H1 (cell line): ENCODE results near the gene BORCS6.

Experiments
- CBX5 ChIP-seq: fragments of 300-800, 300-1000 bp; sonication (generic); IDR thresholded peaks from 2 replicates; pipeline ENCODE4 v1.7.1; 2016; ENCODE audit warnings: antibody characterized with exemption, low read length, low read depth
- CBX8 ChIP-seq: fragments of 300-800, 300-1000 bp; sonication (generic); IDR thresholded peaks from 2 replicates; pipeline ENCODE4 v1.7.1; 2016; ENCODE audit warnings: low read depth, low read length, borderline replicate concordance
- CEBPB ChIP-seq: IDR thresholded peaks from 2 replicates; pipeline ENCODE4 v1.6.1; 2012; ENCODE audit warnings: low read depth, low read length
- CREB1 ChIP-seq: IDR thresholded peaks from 2 replicates; pipeline ENCODE4 v1.6.1; 2012; ENCODE audit warnings: inconsistent platforms
- CTCF ChIP-seq, 3 experiments: IDR thresholded peaks; 1 replicate in 2 of 3; 2 replicates in 1 of 3; pipeline versions ENCODE4 v1.5.1 to v1.6.1; 2011; ENCODE audit warnings: low read length in 3 of 3, mild to moderate bottlenecking in 3 of 3, inconsistent platforms in 2 of 3, low read depth in 1 of 3, moderate library complexity in 1 of 3; ENCODE audit not compliant: insufficient read depth in 1 of 3; ENCODE audit errors: control extremely low read depth in 1 of 3
- EZH2 ChIP-seq: fragments of 200-600 bp; sonication (generic); IDR thresholded peaks from 2 replicates; pipeline ENCODE4 v1.7.1; 2012; ENCODE audit warnings: low read depth, mild to moderate bottlenecking, moderate library complexity, low read length, inconsistent platforms; ENCODE audit not compliant: severe bottlenecking
- MAFK ChIP-seq: IDR thresholded peaks from 2 replicates; pipeline ENCODE4 v1.6.1; 2012; ENCODE audit warnings: low read depth, mild to moderate bottlenecking, improper control_type of control experiment, low read length
- MAX ChIP-seq: IDR thresholded peaks from 2 replicates; pipeline ENCODE4 v1.6.1; 2012; ENCODE audit warnings: inconsistent platforms
- RBBP5 ChIP-seq: IDR thresholded peaks from 2 replicates; pipeline ENCODE4 v1.7.1; 2012; ENCODE audit warnings: low read depth, mild to moderate bottlenecking, inconsistent platforms, low read length, moderate library complexity, borderline replicate concordance
- YY1 ChIP-seq: IDR thresholded peaks from 2 replicates; pipeline ENCODE4 v1.6.1; 2011; ENCODE audit warnings: low read depth, mild to moderate bottlenecking, low read length

- TF ChIP-seq MAFK (no peak), EZH2 (no peak), MAX (no peak; the same call in 1 of the 2 replicates), CBX5 (no peak), CREB1 (no peak), YY1 (no peak), RBBP5 (no peak), CBX8 (no peak), CTCF (IDR thresholded peaks at IDR 0.05; ENCODE audit: control extremely low read depth in 1 of 3, insufficient read depth in 1 of 3, low read depth in 1 of 3, low read length in 3 of 3) (no peak), CEBPB (no peak)
Observed at GRCh38 chr17:8222380-8222629, 32.3 kb upstream of the BORCS6 start.
